GM21367 (cell line): Measurements from ENCODE around the gene EPB41L3.
"Not testable (repeated sequence)": the region's sequence is repeated elsewhere in the genome, so short reads cannot be mapped to it uniquely, and the experiment has no call there.

Experiments
- ATAC-seq: cut with Tn5 transposase; IDR thresholded peaks from one replicate; pipeline ENCODE4 v1.9.1; 2021; ENCODE audit not compliant: unreplicated experiment

EPB41L3 gene

GRCh38 chr18:5532066-5532465, 11.7 kb downstream of the EPB41L3 start:
- ATAC-seq: no peak

GRCh38 chr18:5530629-5531178, 13.1 kb downstream of the EPB41L3 start:
- ATAC-seq: no peak

- no peak for ATAC-seq
These were observed 14.3 kb downstream of the EPB41L3 start for GRCh38 chr18:5529471-5529870.

- ATAC-seq: no peak
These were observed 16.2 kb downstream of the EPB41L3 start for GRCh38 chr18:5527603-5528002.

DNA sequence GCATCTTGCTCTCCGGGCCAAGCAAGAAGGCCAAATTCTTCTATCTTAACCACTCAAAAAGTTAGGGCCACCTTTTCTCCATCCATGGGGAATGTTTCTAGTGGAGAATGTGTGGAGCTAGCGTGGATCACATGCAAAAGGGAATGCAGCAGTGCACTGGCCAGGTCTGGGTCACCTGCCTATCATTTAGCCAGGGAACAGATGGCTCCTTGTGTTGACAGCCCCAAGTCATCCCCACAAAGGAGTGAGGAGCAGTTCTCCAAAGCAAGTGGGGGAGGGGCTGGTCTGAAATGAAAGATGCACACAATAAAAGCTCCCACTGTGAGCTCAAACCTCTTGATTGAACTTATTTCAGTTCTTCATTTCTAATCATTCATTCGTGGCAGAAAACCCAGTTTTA, 19.1 kb downstream of the EPB41L3 start:
- no peak for ATAC-seq

DNA sequence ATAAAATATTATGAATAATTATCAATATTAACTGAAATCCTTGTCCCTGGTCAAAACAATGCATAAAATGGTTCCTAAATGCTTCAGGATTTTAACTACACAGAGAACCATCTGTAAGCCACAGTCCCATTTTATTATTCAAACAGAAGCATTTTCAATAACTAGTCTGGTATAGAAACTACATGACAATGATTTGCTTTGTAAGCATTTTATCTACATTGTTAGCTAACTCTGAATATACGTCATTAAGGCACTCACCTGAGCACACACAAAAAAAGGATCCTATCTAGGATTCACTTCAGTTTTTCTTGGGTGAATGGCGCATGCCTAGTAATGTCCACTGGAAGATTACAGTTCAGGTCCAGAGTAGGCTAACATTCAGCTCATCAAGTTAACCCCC, 22.8 kb downstream of the EPB41L3 start:
- ATAC-seq: no peak

DNA sequence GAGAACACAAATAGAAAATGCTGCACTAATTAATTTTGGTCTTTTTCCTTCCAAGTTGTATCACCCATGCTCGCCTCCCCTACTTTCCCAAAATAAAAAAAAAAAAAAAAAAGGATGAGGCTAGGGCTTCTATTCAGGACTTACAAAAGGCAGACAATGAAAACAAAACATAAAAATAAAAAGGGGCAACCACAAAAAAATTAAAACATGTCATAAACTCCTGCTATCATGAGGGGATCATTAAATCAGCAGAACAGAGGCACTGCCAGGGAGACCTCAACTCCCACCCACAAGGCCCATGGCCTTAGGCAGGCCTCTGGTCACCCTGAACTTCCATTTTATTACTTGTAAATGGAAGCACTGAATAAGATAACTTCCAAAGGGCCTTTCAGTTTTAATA, 23.3 kb downstream of the EPB41L3 start:
- no peak for ATAC-seq

DNA sequence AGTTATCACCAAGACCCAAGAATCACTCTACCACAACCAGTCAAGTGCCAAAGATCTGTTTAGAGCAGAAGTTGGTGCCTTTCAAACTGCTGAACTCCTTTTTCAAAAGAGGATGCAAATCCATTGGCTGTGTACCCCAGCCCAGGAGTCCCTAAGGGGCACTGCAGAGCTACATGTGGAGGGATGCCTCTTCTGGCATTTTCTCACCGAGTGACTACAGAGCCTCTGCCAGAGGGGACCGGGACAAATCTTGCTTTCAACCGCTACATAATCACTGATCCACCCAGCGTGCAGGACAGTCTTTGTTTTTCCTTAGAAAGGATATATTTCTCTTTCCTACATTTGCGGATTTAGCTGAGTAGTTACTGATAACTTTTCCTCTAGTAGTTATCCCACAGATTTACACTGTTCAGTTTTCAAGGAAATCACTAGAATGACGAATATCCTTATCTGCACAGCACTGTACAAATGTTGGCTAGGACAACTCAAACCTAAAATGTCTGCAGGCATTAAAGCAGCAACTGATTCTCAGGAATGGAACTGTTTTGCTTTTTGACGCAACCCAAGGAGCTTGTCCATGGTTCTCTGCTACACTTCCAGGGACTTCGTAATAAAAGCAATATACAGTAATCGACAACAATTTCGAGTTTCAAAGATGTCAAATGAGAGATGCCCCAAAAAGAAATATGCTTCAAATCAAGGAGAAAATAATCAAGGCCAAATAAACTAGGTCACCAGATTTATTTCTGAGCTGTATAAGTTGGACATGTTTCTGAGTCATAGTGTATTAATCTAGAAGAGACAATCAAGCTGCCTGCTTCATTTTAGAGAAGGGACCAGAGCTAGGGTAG, 24.1 kb downstream of the EPB41L3 start:
- no peak for ATAC-seq

- no peak for ATAC-seq
These were observed 24.9 kb downstream of the EPB41L3 start for GRCh38 chr18:5518899-5519371.

DNA sequence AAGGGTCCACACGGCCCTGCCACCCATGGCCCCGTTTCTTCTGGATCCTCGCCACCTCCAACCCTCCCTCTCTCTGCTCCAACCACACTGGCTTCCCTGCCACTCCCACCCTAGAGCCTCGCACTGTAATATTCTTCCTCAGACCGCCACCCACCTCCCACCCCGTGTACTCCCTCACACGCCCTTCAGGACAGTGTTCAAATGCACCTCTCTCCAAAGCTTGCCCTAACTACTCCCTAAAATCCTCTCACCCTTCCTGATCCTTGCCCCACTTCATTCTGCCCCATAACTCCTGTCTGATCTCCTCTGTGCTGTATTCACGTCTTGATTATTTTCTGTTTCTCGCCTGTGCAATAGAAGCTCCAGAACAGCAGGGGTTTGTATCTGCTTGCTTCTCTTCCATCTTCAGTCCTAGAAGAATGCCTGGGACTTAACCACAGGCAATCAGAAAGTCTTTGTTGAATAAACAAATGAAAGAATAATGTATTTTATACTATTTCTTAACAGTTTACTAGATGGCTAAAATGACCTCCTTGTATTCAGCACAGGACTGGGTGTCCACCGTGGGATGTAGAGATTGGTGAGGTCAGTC, 25.5 kb downstream of the EPB41L3 start:
- ATAC-seq: no peak

- no peak for ATAC-seq
These were observed 27.0 kb downstream of the EPB41L3 start for GRCh38 chr18:5516841-5517240.

DNA sequence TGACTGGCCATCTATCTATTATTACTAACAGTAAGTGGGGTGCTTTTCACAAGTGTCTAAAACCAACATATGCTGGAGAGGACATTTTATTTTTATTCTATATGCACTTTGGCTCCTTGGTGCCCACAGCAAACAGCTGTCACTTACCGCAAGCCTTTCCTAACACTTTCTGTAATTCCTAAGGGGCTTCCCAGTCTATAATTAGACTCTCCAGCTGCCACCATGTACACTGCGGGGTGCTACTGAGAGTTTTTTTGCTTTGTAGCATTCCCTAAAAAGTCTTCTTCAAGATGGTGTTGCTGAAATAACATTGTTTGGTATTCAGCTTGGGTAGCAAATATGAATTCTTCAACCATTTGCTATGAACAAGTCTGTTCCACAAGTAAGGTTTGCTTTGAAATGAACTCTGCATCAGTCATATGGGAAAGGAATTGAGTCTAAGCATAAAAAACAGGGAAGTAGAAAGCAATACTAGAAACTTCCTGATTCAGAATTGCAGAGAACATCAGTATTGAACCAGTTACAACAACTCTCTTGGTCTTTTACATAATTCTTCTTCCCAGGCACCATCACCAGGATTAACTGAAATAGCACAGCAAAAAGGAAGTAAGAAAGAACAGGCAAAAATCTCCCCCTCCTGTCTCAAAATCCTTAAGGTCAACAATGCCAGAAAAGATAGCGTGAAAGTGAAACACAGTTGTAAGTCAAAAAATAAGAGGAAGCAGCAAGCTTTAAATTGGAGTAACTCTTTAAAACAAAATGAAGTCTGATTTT, 28.6 kb downstream of the EPB41L3 start:
- ATAC-seq: no peak

GRCh38 chr18:5513947-5514346, 29.9 kb downstream of the EPB41L3 start:
- no peak for ATAC-seq

GRCh38 chr18:5512176-5512575, 31.6 kb downstream of the EPB41L3 start:
- ATAC-seq: no peak

DNA sequence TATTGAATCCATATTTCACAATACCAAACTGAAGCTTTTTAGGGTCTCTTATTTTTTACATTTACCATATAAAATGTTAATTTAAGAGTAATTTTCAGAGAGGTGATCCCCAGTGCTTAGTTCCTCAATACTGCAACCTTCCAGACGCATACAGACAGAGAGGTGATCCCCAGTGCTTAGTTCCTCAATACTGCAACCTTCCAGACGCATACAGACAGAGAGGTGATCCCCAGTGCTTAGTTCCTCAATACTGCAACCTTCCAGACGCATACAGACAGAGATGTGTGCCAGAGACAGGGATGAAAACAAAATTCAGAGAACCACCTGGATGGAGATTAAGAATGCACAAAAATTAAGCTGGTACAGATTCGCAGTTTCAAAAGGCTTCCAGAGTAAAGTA, 32.3 kb downstream of the EPB41L3 start:
- not testable (repeated sequence) for ATAC-seq

DNA sequence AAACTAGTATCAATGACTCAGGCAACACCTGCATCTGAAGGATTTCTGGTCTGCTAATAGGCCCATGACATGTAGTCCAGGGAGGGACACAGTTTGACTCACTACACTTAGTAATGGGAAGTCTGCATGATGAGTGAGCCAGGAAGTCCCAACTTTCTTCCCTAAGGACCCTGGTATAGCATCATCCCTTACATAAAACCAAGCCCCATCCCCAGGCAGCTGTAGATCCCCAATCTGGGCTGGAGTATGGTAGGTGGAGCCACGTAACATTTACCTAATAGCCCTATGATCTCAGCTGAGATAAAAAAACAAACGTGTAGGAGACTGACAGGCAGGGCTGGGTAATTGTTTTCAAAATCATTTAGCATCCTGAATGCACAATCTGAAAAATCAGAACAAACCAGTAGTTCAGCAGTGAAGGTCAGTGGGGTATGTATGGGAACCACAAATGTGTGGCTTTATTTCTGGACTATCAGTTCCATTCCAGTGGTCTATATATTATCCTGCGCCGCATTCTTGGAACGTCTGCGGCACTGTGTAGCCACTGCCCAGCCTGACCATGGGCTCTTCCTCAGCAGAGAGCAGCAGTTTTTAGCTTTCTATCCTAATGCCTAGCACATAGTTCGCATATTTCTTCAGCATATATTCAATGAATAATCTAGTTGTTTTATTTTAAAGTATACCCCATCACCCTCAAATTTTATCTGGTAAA, 33.5 kb downstream of the EPB41L3 start:
- no peak for ATAC-seq

DNA sequence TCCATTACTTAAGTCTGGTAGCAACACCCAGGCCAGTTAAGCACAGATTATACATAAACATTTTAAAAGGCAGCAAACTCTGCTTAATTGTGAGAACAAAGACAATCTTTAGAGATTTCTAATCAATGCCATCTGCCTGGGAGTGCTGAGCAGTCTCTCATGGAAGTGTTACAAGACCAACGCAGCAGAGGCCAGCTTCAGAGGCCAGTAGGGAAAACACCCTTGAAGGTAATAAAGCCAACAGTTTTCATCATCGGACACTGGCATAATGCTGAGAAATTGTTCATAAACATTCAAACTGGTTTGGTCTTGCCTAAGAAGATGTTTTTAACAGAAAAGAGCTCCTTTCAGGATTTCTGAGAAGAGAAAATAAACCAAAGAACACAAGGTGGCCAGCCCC, 35.0 kb downstream of the EPB41L3 start:
- no peak for ATAC-seq

- ATAC-seq: no peak
These were observed 36.0 kb downstream of the EPB41L3 start for GRCh38 chr18:5507756-5508155.

DNA sequence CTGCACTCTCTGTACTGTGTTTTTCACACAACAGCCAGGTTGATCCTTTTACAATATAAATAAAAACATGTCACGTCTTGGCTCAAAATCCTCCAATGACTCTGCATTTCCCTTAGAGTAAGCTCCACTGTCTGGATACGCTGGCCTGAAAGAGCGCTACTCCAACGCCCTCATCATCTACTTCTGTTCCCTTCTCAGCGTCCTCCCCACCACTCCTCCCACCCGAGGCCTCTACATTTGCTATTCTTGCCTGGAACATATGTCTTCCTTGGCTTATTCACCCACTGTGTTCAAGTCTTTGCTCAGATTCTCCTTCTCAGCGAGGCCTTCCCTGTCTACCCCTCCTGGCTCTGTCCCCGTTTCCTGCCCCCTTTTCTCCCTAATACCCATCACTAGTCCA, 37.6 kb downstream of the EPB41L3 start:
- ATAC-seq: no peak

GRCh38 chr18:5503740-5504139, 40.1 kb downstream of the EPB41L3 start:
- no peak for ATAC-seq
